Measurements from ENCODE around the gene ZNF850. TPM values are rescaled to one million over a fixed set of nuclear protein-coding genes. Genes with fewer than 3 reads are reported as not detected.

ZNF850 gene
- total RNA-seq, 2 donors from 2014 or later: 28.1 to 30.7 TPM

- Histone ChIP-seq H3K9ac (ENCODE audit: extremely low read depth, low read length, poor library complexity, severe bottlenecking) (no peak overlapping the region), H3K9me3 (ENCODE audit: control insufficient read depth, low read length) (peaks cover 97% of the 10 kb centered on the region), H3K27me3 (ENCODE audit: control insufficient read depth, insufficient read depth, low read length, poor library complexity, severe bottlenecking) (no peaks in the 10 kb centered on the region), H3K4me1 (ENCODE audit: control insufficient read depth, insufficient read depth, low read length) (no peaks in the 10 kb centered on the region), H3K36me3 (ENCODE audit: control insufficient read depth, insufficient read depth, low read length) (peaks cover 80% of the 10 kb centered on the region), H3K4me3 (ENCODE audit: low read length) (peak overlapping the region; percentile 61), H3K27ac (ENCODE audit: low read depth, low read length) (no peak overlapping the region)
- Mint-ChIP-seq H3K4me3 (no peak overlapping the region), H3K27me3 (ENCODE audit: insufficient read depth) (no peaks in the 10 kb centered on the region), H3K36me3 (ENCODE audit: low read depth) (peaks cover 84% of the 10 kb centered on the region), H3K9me3 (peaks cover 92% of the 10 kb centered on the region), H3K27ac (no peak overlapping the region), H3K4me1 (no peaks in the 10 kb centered on the region)
- 98 to 100% methylated on average over 1 to 7 of the region's 10 CpGs for WGBS, 2 experiments (ENCODE audit: insufficient coverage in 1 of 2, insufficient read length in 1 of 2)
- DNase-seq: no peak
- TF ChIP-seq CTCF (conservative IDR thresholded peaks at IDR 0.05): no peak
Observed at GRCh38 chr19:36719687-36720556, 52.7 kb downstream of the ZNF850 start.

GRCh38 chr19:36709423-36709822 lies 63.2 kb downstream of the ZNF850 start:
- Histone ChIP-seq H3K4me3 (ENCODE audit: low read length) (peak overlapping the region; percentile 21), H3K27ac (ENCODE audit: low read depth, low read length) (no peak overlapping the region), H3K27me3 (ENCODE audit: control insufficient read depth, insufficient read depth, low read length, poor library complexity, severe bottlenecking) (no peaks in the 10 kb centered on the region), H3K9ac (ENCODE audit: extremely low read depth, low read length, poor library complexity, severe bottlenecking) (no peak overlapping the region), H3K4me1 (ENCODE audit: control insufficient read depth, insufficient read depth, low read length) (no peaks in the 10 kb centered on the region), H3K9me3 (ENCODE audit: control insufficient read depth, low read length) (peaks cover 100% of the 10 kb centered on the region), H3K36me3 (ENCODE audit: control insufficient read depth, insufficient read depth, low read length) (peaks cover 94% of the 10 kb centered on the region)
- no peak for TF ChIP-seq CTCF (conservative IDR thresholded peaks at IDR 0.05)
- peaks cover 100% of the 10 kb centered on the region for H3K36me3 Mint-ChIP-seq (ENCODE audit: low read depth)
- H3K27ac Mint-ChIP-seq: no peak overlapping the region
- WGBS, 2 experiments (ENCODE audit: insufficient coverage in 1 of 2, insufficient read length in 1 of 2): 84 to 90% methylated on average over 2 of the region's 2 CpGs
- H3K27me3 Mint-ChIP-seq (ENCODE audit: insufficient read depth): no peaks in the 10 kb centered on the region
- H3K9me3 Mint-ChIP-seq: peaks cover 99% of the 10 kb centered on the region
- H3K4me1 Mint-ChIP-seq: no peaks in the 10 kb centered on the region
- no peak for DNase-seq
- H3K4me3 Mint-ChIP-seq: no peak overlapping the region

- Histone ChIP-seq H3K36me3 (ENCODE audit: control insufficient read depth, insufficient read depth, low read length) (peaks cover 77% of the 10 kb centered on the region), H3K4me1 (ENCODE audit: control insufficient read depth, insufficient read depth, low read length) (no peaks in the 10 kb centered on the region), H3K27me3 (ENCODE audit: control insufficient read depth, insufficient read depth, low read length, poor library complexity, severe bottlenecking) (no peaks in the 10 kb centered on the region), H3K9ac (ENCODE audit: extremely low read depth, low read length, poor library complexity, severe bottlenecking) (no peak overlapping the region), H3K4me3 (ENCODE audit: low read length) (peak overlapping the region; percentile 30), H3K27ac (ENCODE audit: low read depth, low read length) (no peak overlapping the region), H3K9me3 (ENCODE audit: control insufficient read depth, low read length) (peaks cover 85% of the 10 kb centered on the region)
- Mint-ChIP-seq H3K27ac (no peak overlapping the region), H3K36me3 (ENCODE audit: low read depth) (peaks cover 93% of the 10 kb centered on the region), H3K4me3 (no peak overlapping the region), H3K27me3 (ENCODE audit: insufficient read depth) (no peaks in the 10 kb centered on the region), H3K4me1 (no peaks in the 10 kb centered on the region), H3K9me3 (peaks cover 96% of the 10 kb centered on the region)
- DNase-seq: no peak
- TF ChIP-seq CTCF (conservative IDR thresholded peaks at IDR 0.05): no peak
- WGBS, 2 experiments (ENCODE audit: insufficient coverage in 1 of 2, insufficient read length in 1 of 2): 82% methylated on average over 1 of the region's 2 CpGs; no CpG with 5 or more reads in 1 of the 2 experiments
Observed at GRCh38 chr19:36707134-36707533, 65.5 kb downstream of the ZNF850 start.
